GM12878 (cell line): ENCODE measurements around the gene SLF2.

ENCODE experiments used
- CTCF ChIP-seq, 3 experiments: IDR thresholded peaks in 2 of 3; conservative IDR thresholded peaks in 1 of 3; 2 replicates each; pipeline ENCODE4 v1.5.1; 2011; ENCODE audit warnings: low read depth in 3 of 3, low read length in 3 of 3, mild to moderate bottlenecking in 3 of 3, control low read depth in 2 of 3, moderate library complexity in 2 of 3, inconsistent platforms in 1 of 3, mixed read lengths in 1 of 3; ENCODE audit not compliant: control insufficient read depth in 2 of 3, insufficient read depth in 1 of 3; ENCODE audit errors: extremely low read depth in 1 of 3
- DPF2 ChIP-seq: fragments of 450-650 bp; IDR thresholded peaks from 2 replicates; pipeline ENCODE4 v1.6.1; 2017; ENCODE audit warnings: mild to moderate bottlenecking
- EP300 ChIP-seq, 2 experiments: fragments of 150-350 bp in 1 of 2; IDR thresholded peaks; 2 replicates each; pipeline ENCODE4 v1.6.1; 2011 to 2012; ENCODE audit warnings: low read depth in 2 of 2, low read length in 2 of 2, borderline replicate concordance in 1 of 2, improper control_type of control experiment in 1 of 2, inconsistent platforms in 1 of 2; ENCODE audit not compliant: control insufficient read depth in 1 of 2
- JUND ChIP-seq: IDR thresholded peaks from 2 replicates; pipeline ENCODE4 v1.6.1; 2012; ENCODE audit warnings: low read depth, mild to moderate bottlenecking, low read length, improper control_type of control experiment, moderate library complexity
- MTA2 ChIP-seq: fragments of 450-650 bp; IDR thresholded peaks from 2 replicates; pipeline ENCODE4 v1.6.1; 2016; ENCODE audit warnings: low read depth, mild to moderate bottlenecking, moderate library complexity
- POLR2AphosphoS2 ChIP-seq: IDR thresholded peaks from 2 replicates; pipeline ENCODE4 v1.6.1; 2011; ENCODE audit warnings: low read depth, mild to moderate bottlenecking, low read length, improper control_type of control experiment, moderate library complexity
- SUZ12 ChIP-seq: fragments of 200-600 bp; sonication (generic); IDR thresholded peaks from one replicate; pipeline ENCODE4 v1.6.1; 2018; ENCODE audit warnings: antibody characterized with exemption, mild to moderate bottlenecking; ENCODE audit not compliant: unreplicated experiment

- TF ChIP-seq CTCF (IDR thresholded peaks at IDR 0.05 in 2 of 3, conservative IDR thresholded peaks at IDR 0.05 in 1 of 3; ENCODE audit: control insufficient read depth in 2 of 3, extremely low read depth in 1 of 3, insufficient read depth in 1 of 3, low read depth in 3 of 3, low read length in 3 of 3) = no peak
- no peak for TF ChIP-seq SUZ12
- TF ChIP-seq MTA2 = no peak
- TF ChIP-seq EP300 (IDR thresholded peaks at IDR 0.05; ENCODE audit: borderline replicate concordance in 1 of 2, control insufficient read depth in 1 of 2, low read depth in 2 of 2, low read length in 2 of 2) = no peak
- TF ChIP-seq JUND = no peak
- TF ChIP-seq POLR2AphosphoS2 = no peak
- no peak for TF ChIP-seq DPF2
Observed at GRCh38 chr10:100917071-100917470, 4.3 kb downstream of the SLF2 start.
